Transverse colon (tissue), 4 donors: ENCODE results near the gene CCNH. TPM values are rescaled to one million over a fixed set of nuclear protein-coding genes. Genes with fewer than 3 reads are reported as not detected.
A peak's percentile ranks its signal among the peaks of the same experiment; 100 is the strongest.

Source experiments
- DNase-seq: peaks from one replicate; pipeline ENCODE4 v3.0.0-alpha.2; 2019
- H3K27ac ChIP-seq, 4 donors: fragments of 200-600 bp; sonication (generic); 2 replicates each; pipeline ENCODE4 v1.5.1; 2016 to 2018; ENCODE audit warnings: inconsistent platforms in 4 of 4
- H3K27me3 ChIP-seq: fragments of 200-600 bp; sonication (generic); 2 replicates; pipeline ENCODE4 v1.5.1; 2017; ENCODE audit warnings: inconsistent platforms
- H3K36me3 ChIP-seq, 4 donors: fragments of 200-600 bp; sonication (generic); 2 replicates each; pipeline ENCODE4 v1.5.1; 2017 to 2019; ENCODE audit warnings: inconsistent platforms in 4 of 4
- H3K4me1 ChIP-seq, 4 donors: fragments of 200-600 bp; sonication (generic); 2 replicates each; pipeline ENCODE4 v1.5.1; 2017 to 2020; ENCODE audit warnings: inconsistent platforms in 4 of 4
- H3K4me3 ChIP-seq, 4 donors: fragments of 200-600 bp; sonication (generic); 1 replicate in 1 of 4; 2 replicates in 3 of 4; pipeline versions ENCODE4 v1.5.1 to v1.6.1; 2017 to 2019; ENCODE audit warnings: inconsistent platforms in 4 of 4
- H3K9me3 ChIP-seq, 2 donors: fragments of 200-600 bp; sonication (generic); 2 replicates each; pipeline ENCODE4 v1.5.1; 2017 to 2019; ENCODE audit warnings: inconsistent platforms in 2 of 2
- EP300 ChIP-seq: sonication (generic); formaldehyde crosslinking; IDR thresholded peaks from one replicate; pipeline ENCODE4 v1.6.1; 2017; ENCODE audit warnings: antibody characterized with exemption, low read depth
- POLR2A ChIP-seq: fragments of 450-650 bp; IDR thresholded peaks from one replicate; pipeline ENCODE4 v1.6.1; 2016; ENCODE audit warnings: antibody characterized with exemption, mild to moderate bottlenecking, moderate library complexity
- POLR2AphosphoS5 ChIP-seq, 3 donors: sonication (generic); formaldehyde crosslinking; IDR thresholded peaks; one replicate each; pipeline ENCODE4 v1.6.1; 2016; ENCODE audit warnings: antibody characterized with exemption in 3 of 3
- WGBS, 2 donors: methylation state at CpG; one replicate each; pipeline ENCODE4 v1.1.5; 2018; ENCODE audit warnings: low coverage in 1 of 2; 5-methylcytosine and 5-hydroxymethylcytosine counted together
- in situ Hi-C, 4 donors: fragments of 200-750 bp; cut with MboI; loops; one replicate each; pipeline versions ENCODE4 v1.15.0 to v1.15.1; 2017; ENCODE audit warnings: low sequenced_read_pairs in 3 of 4, low pct_ligation_motif_present in 1 of 4, low pct_unique_long_range_greater_than_20kb in 1 of 4
- intact Hi-C: fragments of 100-400 bp; cut with DNase I; formaldehyde crosslinking; loops from one replicate; pipeline ENCODE4 v1.15.1; 2023; ENCODE audit warnings: low total_unique reads
- total RNA-seq, 4 donors: library from RNA; depleted of rRNA; stranded (reverse); fragments of >200 nt; gene quantifications; one replicate each; pipeline ENCODE4 v1.1.0, GENCODE V29; 2016
- TF ChIP-seq, protein P1 (sequence below), 5 experiments: fragments of 200-600 bp in 3 of 5; fragments of 450-650 bp in 2 of 5; sonication (generic) in 3 of 5; IDR thresholded peaks; 1 replicate in 2 of 5; 2 replicates in 3 of 5; pipeline ENCODE4 v1.5.1; 2016 to 2017; ENCODE audit warnings: antibody characterized with exemption in 5 of 5, inconsistent platforms in 3 of 5, mild to moderate bottlenecking in 2 of 5, moderate library complexity in 1 of 5

CCNH gene
- total RNA-seq, 4 donors from 2014 or later = 23.9 to 163 (median 68.3) TPM

DNA sequence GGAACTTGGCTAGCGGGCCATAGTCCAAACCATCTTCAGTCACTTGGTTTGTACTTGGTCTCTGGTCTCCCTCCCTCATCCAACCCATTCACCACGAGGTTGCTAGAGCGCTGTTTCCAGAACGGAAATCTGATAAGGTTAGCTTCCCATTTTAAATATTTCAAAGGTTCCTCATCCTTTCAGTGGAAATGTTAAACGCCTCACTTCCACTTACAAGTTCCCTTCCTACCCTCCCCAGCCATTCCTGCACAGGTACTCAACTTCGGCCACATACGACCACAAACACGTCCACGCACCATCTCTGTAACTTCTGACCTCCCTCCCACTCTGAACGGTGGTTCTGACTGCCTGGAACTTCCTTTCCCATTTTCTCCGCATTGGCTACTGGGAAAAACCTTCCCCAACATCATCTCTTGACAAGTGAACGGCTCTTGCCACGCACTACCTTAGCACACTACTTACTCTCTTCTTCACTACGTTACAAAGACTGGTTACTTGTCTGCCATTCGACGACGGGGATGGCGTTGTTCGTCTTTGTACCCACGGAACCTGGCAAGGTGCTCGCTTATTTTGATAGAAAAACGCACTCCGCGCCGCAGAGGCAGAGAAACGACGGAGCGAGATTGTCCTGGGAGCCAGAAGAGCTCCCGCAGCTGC lies 629 bp downstream of the CCNH start:
- WGBS, 2 donors = 0% methylated on average over 9 to 29 of the region's 29 CpGs
- peaks cover 0 to 22% (median 9%) of the 10 kb centered on the region in 4 donors for H3K36me3 ChIP-seq
- peaks cover 0 to 31% (median 15%) of the 10 kb centered on the region in 4 donors for H3K4me1 ChIP-seq
- peak; percentile 42 for DNase-seq
- peak overlapping the region; percentile 62 to 92 (median 74) for H3K4me3 ChIP-seq
- no peaks in the 10 kb centered on the region for H3K27me3 ChIP-seq
- no peaks in the 10 kb centered on the region for H3K9me3 ChIP-seq
- in situ Hi-C loops = loop anchor here in 3 of 4 donors (25.0 kb wide), 3 partner anchors 350 to 1275 kb away; partner anchors contain the start of gene COX7C (in 1 of the 3)
- peak overlapping the region; percentile 94 to 99 (median 96) for H3K27ac ChIP-seq
- intact Hi-C loops = no loop called here
- TF ChIP-seq POLR2AphosphoS5 (IDR thresholded peaks at IDR 0.05) (no peak), POLR2A (no peak), EP300 (no peak)
- TF ChIP-seq, protein P1, sequence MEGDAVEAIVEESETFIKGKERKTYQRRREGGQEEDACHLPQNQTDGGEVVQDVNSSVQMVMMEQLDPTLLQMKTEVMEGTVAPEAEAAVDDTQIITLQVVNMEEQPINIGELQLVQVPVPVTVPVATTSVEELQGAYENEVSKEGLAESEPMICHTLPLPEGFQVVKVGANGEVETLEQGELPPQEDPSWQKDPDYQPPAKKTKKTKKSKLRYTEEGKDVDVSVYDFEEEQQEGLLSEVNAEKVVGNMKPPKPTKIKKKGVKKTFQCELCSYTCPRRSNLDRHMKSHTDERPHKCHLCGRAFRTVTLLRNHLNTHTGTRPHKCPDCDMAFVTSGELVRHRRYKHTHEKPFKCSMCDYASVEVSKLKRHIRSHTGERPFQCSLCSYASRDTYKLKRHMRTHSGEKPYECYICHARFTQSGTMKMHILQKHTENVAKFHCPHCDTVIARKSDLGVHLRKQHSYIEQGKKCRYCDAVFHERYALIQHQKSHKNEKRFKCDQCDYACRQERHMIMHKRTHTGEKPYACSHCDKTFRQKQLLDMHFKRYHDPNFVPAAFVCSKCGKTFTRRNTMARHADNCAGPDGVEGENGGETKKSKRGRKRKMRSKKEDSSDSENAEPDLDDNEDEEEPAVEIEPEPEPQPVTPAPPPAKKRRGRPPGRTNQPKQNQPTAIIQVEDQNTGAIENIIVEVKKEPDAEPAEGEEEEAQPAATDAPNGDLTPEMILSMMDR (IDR thresholded peaks at IDR 0.05) = no peak

DNA sequence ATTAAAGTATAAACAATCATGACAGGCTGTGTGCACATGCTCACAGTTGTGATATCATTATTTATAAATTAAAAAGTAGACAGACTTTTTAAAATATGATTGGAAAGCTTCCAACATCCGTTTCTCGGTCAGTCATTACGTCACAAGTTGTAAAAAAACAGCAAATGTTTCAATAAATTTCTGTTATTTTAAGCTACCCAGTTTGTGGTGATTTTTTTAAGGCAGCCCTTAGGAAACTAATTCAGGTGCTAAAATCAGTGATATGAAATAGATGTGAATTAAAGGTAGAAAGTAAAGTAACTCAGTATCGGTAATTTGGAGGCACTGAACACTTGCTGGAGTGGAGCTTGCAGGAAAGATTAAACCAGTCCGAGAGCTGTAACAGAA lies 1.2 kb downstream of the CCNH start:
- H3K36me3 ChIP-seq = peaks cover 0 to 28% (median 11%) of the 10 kb centered on the region in 4 donors
- TF ChIP-seq, protein P1 (IDR thresholded peaks at IDR 0.05) = no peak
- no peak for TF ChIP-seq POLR2A
- no peak for TF ChIP-seq POLR2AphosphoS5 (IDR thresholded peaks at IDR 0.05)
- TF ChIP-seq EP300 = no peak
- 2 to 5% methylated on average over 4 to 5 of the region's 5 CpGs for WGBS, 2 donors
- H3K4me3 ChIP-seq = peak overlapping the region; percentile 62 to 92 (median 74)
- intact Hi-C loops = no loop called here
- peaks cover 0 to 31% (median 16%) of the 10 kb centered on the region in 4 donors for H3K4me1 ChIP-seq
- DNase-seq = no peak
- H3K9me3 ChIP-seq = no peaks in the 10 kb centered on the region
- peak overlapping the region; percentile 94 to 99 (median 96) for H3K27ac ChIP-seq
- in situ Hi-C loops = loop anchor here in 3 of 4 donors (25.0 kb wide), 3 partner anchors 349 to 1276 kb away; partner anchors contain the start of gene COX7C (in 1 of the 3)
- no peaks in the 10 kb centered on the region for H3K27me3 ChIP-seq

DNA sequence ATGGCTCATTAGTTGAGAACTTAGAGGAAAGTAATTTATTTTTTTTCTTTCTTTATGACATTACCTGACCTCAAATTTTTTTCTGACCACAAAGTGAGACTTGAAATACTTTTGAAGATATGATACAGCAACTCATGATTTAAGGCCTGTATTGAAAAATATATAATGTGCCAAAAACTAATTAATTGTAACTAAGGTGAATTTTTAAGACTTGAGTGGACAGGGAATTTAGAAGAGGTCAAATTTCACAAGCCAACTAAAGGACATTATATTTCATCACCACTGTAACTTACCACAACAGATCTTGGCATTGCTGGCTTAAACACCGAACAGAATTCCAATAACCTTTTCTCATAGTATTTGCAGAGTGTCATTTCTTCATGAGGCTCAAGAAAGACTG lies 1.8 kb downstream of the CCNH start:
- intact Hi-C loops (no loop called here), in situ Hi-C loops (loop anchor here in 3 of 4 donors (25.0 kb wide), 3 partner anchors 349 to 1276 kb away; partner anchors contain the start of gene COX7C (in 1 of the 3))
- 70 to 90% methylated on average over 1 of the region's 1 CpG for WGBS, 2 donors
- Histone ChIP-seq H3K36me3 (peaks cover 0 to 34% (median 12%) of the 10 kb centered on the region in 4 donors), H3K4me1 (peaks cover 0 to 31% (median 16%) of the 10 kb centered on the region in 4 donors), H3K4me3 (no peak overlapping the region), H3K27me3 (no peaks in the 10 kb centered on the region), H3K9me3 (no peaks in the 10 kb centered on the region), H3K27ac (peak overlapping the region; percentile 94 to 99 (median 96))
- no peak for TF ChIP-seq POLR2AphosphoS5 (IDR thresholded peaks at IDR 0.05)
- TF ChIP-seq POLR2A = no peak
- TF ChIP-seq, protein P1 (IDR thresholded peaks at IDR 0.05) = no peak
- TF ChIP-seq EP300 = no peak
- no peak for DNase-seq

DNA sequence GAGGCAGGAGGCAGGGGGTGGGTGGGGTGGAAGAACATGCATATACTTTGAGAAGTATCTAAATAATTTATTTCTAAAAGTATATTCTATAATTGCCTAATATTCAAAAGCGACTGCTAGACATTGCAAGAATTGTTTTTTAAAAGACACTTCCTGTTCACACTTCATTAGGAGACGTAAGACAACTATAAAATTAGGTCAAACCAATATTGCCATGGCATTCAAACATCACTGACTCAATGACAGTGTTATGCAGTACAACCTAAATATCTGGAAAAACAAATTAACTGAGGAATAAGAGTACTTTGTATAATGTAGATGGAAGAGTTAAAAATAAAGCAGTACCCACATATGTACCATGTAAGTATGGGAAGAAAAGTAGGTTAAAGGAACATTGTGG lies 4.5 kb downstream of the CCNH start:
- Histone ChIP-seq H3K27me3 (no peaks in the 10 kb centered on the region), H3K4me1 (peaks cover 0 to 26% (median 12%) of the 10 kb centered on the region in 4 donors)
- in situ Hi-C loops = loop anchor here in 3 of 4 donors (25.0 kb wide), 3 partner anchors 346 to 1279 kb away; partner anchors contain the start of gene COX7C (in 1 of the 3)

More for the DNA sequence above, 4.5 kb downstream of the CCNH start:
- H3K9me3 ChIP-seq = no peaks in the 10 kb centered on the region
- 64 to 67% methylated on average over 2 of the region's 2 CpGs for WGBS, 2 donors
- TF ChIP-seq POLR2A (no peak), POLR2AphosphoS5 (IDR thresholded peaks at IDR 0.05) (no peak), EP300 (no peak)
- TF ChIP-seq, protein P1 (IDR thresholded peaks at IDR 0.05) = no peak
- intact Hi-C loops = no loop called here
- H3K36me3 ChIP-seq = peaks cover 0 to 47% (median 17%) of the 10 kb centered on the region in 4 donors
- no peak overlapping the region for H3K27ac ChIP-seq
- no peak overlapping the region for H3K4me3 ChIP-seq
- no peak for DNase-seq
